ENCODE measurements around the gene FRMD4A.

The FRMD4A gene

DNA sequence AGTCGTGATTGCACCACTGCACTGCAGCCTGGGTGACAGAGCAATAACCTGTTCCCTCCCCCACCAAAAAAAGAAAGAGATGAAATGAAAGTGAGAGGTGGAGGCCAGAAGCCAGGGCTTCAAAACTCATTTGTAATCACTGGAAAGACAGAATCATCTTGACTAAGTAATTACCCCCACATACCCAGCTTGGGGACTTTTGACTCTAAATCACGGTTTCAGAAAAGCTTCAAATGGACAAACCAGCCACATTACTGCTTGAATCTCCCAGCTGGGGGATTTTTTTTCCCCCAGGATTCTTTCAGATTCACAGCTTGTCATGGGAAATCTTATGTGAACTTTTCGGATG, 361.0 kb downstream of the FRMD4A start:
- TF ChIP-seq MYC (IDR thresholded peaks at IDR 0.05; ENCODE audit: low read depth, low read length) (no peak), POLR2A (IDR thresholded peaks at IDR 0.05; ENCODE audit: extremely low read depth, insufficient read length) (no peak)
- TF ChIP-seq, protein P1, sequence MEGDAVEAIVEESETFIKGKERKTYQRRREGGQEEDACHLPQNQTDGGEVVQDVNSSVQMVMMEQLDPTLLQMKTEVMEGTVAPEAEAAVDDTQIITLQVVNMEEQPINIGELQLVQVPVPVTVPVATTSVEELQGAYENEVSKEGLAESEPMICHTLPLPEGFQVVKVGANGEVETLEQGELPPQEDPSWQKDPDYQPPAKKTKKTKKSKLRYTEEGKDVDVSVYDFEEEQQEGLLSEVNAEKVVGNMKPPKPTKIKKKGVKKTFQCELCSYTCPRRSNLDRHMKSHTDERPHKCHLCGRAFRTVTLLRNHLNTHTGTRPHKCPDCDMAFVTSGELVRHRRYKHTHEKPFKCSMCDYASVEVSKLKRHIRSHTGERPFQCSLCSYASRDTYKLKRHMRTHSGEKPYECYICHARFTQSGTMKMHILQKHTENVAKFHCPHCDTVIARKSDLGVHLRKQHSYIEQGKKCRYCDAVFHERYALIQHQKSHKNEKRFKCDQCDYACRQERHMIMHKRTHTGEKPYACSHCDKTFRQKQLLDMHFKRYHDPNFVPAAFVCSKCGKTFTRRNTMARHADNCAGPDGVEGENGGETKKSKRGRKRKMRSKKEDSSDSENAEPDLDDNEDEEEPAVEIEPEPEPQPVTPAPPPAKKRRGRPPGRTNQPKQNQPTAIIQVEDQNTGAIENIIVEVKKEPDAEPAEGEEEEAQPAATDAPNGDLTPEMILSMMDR (IDR thresholded peaks at IDR 0.05; ENCODE audit: low read depth, low read length), result no peak
- TF ChIP-seq, protein P2, sequence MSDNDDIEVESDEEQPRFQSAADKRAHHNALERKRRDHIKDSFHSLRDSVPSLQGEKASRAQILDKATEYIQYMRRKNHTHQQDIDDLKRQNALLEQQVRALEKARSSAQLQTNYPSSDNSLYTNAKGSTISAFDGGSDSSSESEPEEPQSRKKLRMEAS (IDR thresholded peaks at IDR 0.05; ENCODE audit: low read depth, low read length), result no peak
- DNase-seq (ENCODE audit: low read depth), result no peak
- H3K4me3 ChIP-seq (ENCODE audit: low read depth, low read length), result no peak overlapping the region

DNA sequence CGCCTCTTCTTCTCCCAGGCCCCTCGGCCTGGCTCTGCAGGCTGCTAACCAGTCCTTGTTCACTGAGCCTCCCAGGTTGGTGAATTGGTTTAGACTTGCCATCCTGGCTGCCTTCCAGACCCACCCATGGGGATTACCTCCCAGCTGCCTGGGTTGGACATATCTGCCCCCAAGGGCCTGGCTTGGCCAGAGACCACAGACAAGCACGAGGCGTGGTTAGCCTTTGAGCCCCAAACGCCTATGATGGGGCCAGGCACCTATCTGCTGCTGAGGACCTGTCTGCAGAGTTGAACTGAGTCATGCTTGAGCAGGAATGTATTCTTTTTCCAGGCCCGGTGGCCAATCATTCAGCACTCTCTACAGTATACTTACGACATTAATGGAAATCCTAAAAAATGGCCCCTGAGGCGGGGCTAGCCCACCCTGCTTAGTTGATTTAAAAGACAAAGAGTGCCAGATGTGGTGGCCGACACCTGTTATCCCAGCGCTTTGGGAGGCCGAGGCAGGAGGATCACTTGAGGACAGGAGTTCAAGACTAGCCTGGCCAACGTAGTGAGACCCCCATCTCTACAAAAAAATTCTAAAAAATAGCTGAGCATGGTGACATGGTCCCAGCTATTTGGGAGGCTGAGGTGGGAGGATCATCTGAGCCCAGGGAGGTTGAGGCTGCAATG, 361.5 kb downstream of the FRMD4A start:
- TF ChIP-seq, protein P1 (IDR thresholded peaks at IDR 0.05; ENCODE audit: low read depth, low read length), result no peak
- TF ChIP-seq, protein P2 (IDR thresholded peaks at IDR 0.05; ENCODE audit: low read depth, low read length), result no peak
- TF ChIP-seq POLR2A (IDR thresholded peaks at IDR 0.05; ENCODE audit: extremely low read depth, insufficient read length) (no peak), MYC (IDR thresholded peaks at IDR 0.05; ENCODE audit: low read depth, low read length) (no peak)
- H3K4me3 ChIP-seq (ENCODE audit: low read depth, low read length), result no peak overlapping the region
- no peak for DNase-seq (ENCODE audit: low read depth)

DNA sequence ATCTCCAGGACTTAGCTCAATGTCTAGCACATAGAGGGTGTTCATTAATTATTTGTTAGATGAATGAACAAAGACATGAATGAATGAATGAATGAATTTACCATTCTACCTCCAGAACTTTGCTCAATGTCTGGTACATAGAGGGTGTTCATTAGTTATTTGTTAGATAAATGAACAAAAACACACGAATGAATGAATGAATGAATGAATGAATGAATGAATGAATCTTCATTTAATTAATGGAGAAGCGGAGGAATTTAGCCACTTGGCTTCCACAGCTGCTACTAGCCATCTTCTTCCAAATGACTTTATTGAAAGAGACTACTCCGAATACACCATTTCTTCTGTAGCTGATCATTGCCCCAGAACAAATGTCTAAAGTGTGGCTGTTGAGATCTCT, 368.9 kb downstream of the FRMD4A start:
- no peak overlapping the region for H3K4me3 ChIP-seq (ENCODE audit: low read depth, low read length)
- no peak for DNase-seq (ENCODE audit: low read depth)
- no peak for TF ChIP-seq POLR2A (IDR thresholded peaks at IDR 0.05; ENCODE audit: extremely low read depth, insufficient read length)
- TF ChIP-seq, protein P2 (IDR thresholded peaks at IDR 0.05; ENCODE audit: low read depth, low read length), result no peak
- no peak for TF ChIP-seq MYC (IDR thresholded peaks at IDR 0.05; ENCODE audit: low read depth, low read length)
- TF ChIP-seq, protein P1 (IDR thresholded peaks at IDR 0.05; ENCODE audit: low read depth, low read length), result no peak

DNA sequence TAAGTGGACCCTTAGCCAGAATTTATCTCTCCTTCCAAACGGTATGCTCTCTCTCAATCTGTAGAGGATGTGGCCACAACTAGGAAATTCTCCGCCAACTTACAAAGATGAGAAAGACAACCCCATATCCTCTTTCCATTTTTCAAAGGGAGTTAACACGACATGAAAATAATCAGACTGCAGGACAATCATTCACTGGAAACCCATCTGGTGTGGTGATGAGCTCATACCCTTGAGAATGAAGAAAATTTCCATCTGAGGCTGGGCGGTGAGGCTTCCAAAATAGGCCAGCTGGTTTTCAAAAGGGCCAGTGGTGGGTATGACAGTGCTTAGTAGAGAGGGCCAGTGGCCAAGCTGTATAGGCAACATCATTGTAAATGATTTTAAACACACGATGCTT, 369.6 kb downstream of the FRMD4A start:
- H3K4me3 ChIP-seq (ENCODE audit: low read depth, low read length), result no peak overlapping the region
- DNase-seq (ENCODE audit: low read depth), result no peak
- TF ChIP-seq MYC (IDR thresholded peaks at IDR 0.05; ENCODE audit: low read depth, low read length), result no peak
- TF ChIP-seq, protein P2 (IDR thresholded peaks at IDR 0.05; ENCODE audit: low read depth, low read length), result no peak
- no peak for TF ChIP-seq POLR2A (IDR thresholded peaks at IDR 0.05; ENCODE audit: extremely low read depth, insufficient read length)

DNA sequence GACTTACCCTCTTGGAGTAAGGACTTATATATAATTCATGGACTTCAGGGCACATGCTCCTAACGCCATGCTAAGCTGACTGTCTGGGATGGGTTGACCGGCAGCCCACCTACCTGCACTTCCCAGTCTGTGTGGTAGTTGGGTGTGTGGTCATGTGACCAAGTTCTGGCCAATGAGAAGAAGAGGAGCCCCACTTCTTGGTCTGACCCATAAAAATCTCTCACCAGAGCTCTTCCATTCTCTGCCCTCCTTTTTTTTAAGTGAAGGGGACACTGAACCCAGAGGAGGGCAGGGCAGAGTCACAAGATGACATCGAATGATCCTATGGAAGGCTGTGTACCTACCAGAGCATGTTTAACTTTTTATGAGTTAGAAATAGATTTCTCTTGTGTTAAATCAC, 370.1 kb downstream of the FRMD4A start:
- no peak for DNase-seq (ENCODE audit: low read depth)
- TF ChIP-seq, protein P1 (IDR thresholded peaks at IDR 0.05; ENCODE audit: low read depth, low read length), result no peak
- TF ChIP-seq MYC (IDR thresholded peaks at IDR 0.05; ENCODE audit: low read depth, low read length) (no peak), POLR2A (IDR thresholded peaks at IDR 0.05; ENCODE audit: extremely low read depth, insufficient read length) (no peak)
- TF ChIP-seq, protein P2 (IDR thresholded peaks at IDR 0.05; ENCODE audit: low read depth, low read length), result no peak
- H3K4me3 ChIP-seq (ENCODE audit: low read depth, low read length), result no peak overlapping the region

DNA sequence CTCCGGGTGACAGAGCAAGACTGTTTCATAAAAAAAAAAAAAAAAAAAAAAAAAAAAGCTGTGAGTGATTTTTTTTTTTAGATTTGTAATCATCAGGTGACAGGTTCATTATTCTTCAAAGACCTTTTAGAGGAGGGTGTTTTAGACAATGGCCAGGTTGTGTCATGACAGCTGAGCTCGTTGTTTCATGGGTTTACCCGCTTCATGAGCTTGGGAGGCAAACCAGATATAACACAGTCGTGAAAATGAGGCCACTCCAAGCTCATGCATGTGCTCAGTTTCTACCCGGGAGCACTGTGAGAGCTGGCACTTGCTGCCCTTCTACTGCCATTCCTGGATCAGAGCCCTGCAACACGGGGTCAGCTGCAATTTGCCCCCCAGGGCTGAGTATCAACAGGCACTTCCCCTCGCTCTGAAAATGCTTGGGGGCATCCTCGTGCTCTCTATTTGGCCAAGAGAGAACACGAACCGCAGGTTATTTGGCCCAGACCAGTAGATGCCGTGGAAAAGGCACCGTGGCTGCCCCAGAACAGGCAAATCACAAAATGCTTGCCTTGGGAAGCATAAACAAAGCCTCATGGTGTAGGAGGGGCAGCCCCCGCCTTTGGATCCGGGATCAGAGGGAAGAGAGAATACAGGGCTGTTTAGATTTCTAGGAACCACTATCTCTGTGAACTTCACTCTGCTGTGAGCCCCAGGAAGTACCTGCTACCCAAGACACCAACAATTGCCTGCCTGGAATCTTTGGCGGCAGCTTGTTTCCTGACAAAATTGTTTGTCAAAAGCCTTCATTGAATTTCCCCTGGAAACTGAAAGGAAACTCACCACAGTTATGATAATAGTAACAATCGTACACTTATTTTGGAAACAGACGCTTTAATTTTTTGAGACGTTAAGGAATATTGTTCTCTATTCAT, 371.0 kb downstream of the FRMD4A start:
- no peak for TF ChIP-seq MYC (IDR thresholded peaks at IDR 0.05; ENCODE audit: low read depth, low read length)
- no peak for TF ChIP-seq POLR2A (IDR thresholded peaks at IDR 0.05; ENCODE audit: extremely low read depth, insufficient read length)
- TF ChIP-seq, protein P1 (IDR thresholded peaks at IDR 0.05; ENCODE audit: low read depth, low read length), result no peak
- TF ChIP-seq, protein P2 (IDR thresholded peaks at IDR 0.05; ENCODE audit: low read depth, low read length), result no peak
- H3K4me3 ChIP-seq (ENCODE audit: low read depth, low read length), result no peak overlapping the region
- no peak for DNase-seq (ENCODE audit: low read depth)

Data from NB4 (cell line).